SU-DHL-6 (cell line): Measurements from ENCODE around the gene PTCD2.
"Not testable (repeated sequence)": the region's sequence is repeated elsewhere in the genome, so short reads cannot be mapped to it uniquely, and the experiment has no call there.

Experiments used
- H2AFZ ChIP-seq: fragments of 200-600 bp; sonication (generic); 2 replicates; pipeline ENCODE4 v1.6.1; 2014; ENCODE audit warnings: low read depth, mild to moderate bottlenecking, moderate library complexity, mixed read lengths, antibody characterized with exemption, low read length; ENCODE audit not compliant: severe bottlenecking
- H3F3A ChIP-seq: fragments of 200-600 bp; shearing (Covaris generic); 2 replicates; pipeline ENCODE4 v1.6.0; 2016; ENCODE audit warnings: antibody characterized with exemption, mild to moderate bottlenecking; ENCODE audit not compliant: insufficient read depth
- H3K27ac ChIP-seq: fragments of 200-600 bp; sonication (generic); 2 replicates; pipeline ENCODE4 v1.5.1; 2016; ENCODE audit warnings: low read depth, mild to moderate bottlenecking, low read length, moderate library complexity, mixed read lengths
- H3K27me3 ChIP-seq: fragments of 200-600 bp; sonication (generic), shearing (Covaris generic); 2 replicates; pipeline ENCODE4 v1.6.0; 2014; ENCODE audit warnings: mild to moderate bottlenecking, low read length
- H3K36me3 ChIP-seq: fragments of 200-600 bp; sonication (generic); 2 replicates; pipeline ENCODE4 v1.6.1; 2014; ENCODE audit warnings: mild to moderate bottlenecking, low read length, mixed read lengths
- H3K4me2 ChIP-seq: fragments of 300-600, 200-600 bp; shearing (Covaris generic), sonication (generic); 2 replicates; pipeline ENCODE4 v1.6.0; 2014; ENCODE audit warnings: low read length, low read depth, mild to moderate bottlenecking; ENCODE audit not compliant: poor library complexity, severe bottlenecking
- H3K4me3 ChIP-seq: fragments of 200-600 bp; sonication (generic); 2 replicates; pipeline ENCODE4 v1.5.1; 2014; ENCODE audit warnings: antibody characterized with exemption, low read length, mild to moderate bottlenecking, mixed read lengths; ENCODE audit not compliant: insufficient read depth, poor library complexity, severe bottlenecking
- H3K79me2 ChIP-seq: fragments of 200-600 bp; sonication (generic); 2 replicates; pipeline ENCODE4 v1.6.1; 2014; ENCODE audit warnings: mild to moderate bottlenecking, low read length, moderate library complexity; ENCODE audit not compliant: insufficient read depth
- H3K9ac ChIP-seq: fragments of 200-600 bp; sonication (generic); 2 replicates; pipeline ENCODE4 v1.7.0; 2014; ENCODE audit warnings: mild to moderate bottlenecking, low read length
- H3K9me2 ChIP-seq: fragments of 200-600 bp; sonication (generic); replicated peaks from 2 replicates; pipeline ENCODE4 v1.6.1; 2014; ENCODE audit warnings: low read length; ENCODE audit not compliant: insufficient read depth
- H3K9me3 ChIP-seq: fragments of 200-600 bp; sonication (generic); 2 replicates; pipeline ENCODE4 v1.6.1; 2014; ENCODE audit warnings: low read length, mixed read lengths; ENCODE audit not compliant: insufficient read depth
- H4K20me1 ChIP-seq: fragments of 200-600 bp; sonication (generic); 2 replicates; pipeline ENCODE4 v1.6.1; 2014; ENCODE audit warnings: low read depth, mild to moderate bottlenecking, antibody characterized with exemption, low read length, moderate library complexity, mixed read lengths
- CTCF ChIP-seq: fragments of 200-600 bp; sonication (generic); IDR thresholded peaks from one replicate; pipeline ENCODE4 v1.5.1; 2017; ENCODE audit warnings: antibody characterized with exemption, mild to moderate bottlenecking, low read length, moderate library complexity; ENCODE audit not compliant: insufficient read depth, poor library complexity, severe bottlenecking
- EZH2phosphoT487 ChIP-seq: fragments of 200-600 bp; sonication (generic), shearing (Covaris generic); conservative IDR thresholded peaks from 2 replicates; pipeline ENCODE4 v1.6.1; 2018; ENCODE audit warnings: mild to moderate bottlenecking, antibody characterized with exemption, low read length, moderate library complexity, mixed read lengths

PTCD2 gene

DNA sequence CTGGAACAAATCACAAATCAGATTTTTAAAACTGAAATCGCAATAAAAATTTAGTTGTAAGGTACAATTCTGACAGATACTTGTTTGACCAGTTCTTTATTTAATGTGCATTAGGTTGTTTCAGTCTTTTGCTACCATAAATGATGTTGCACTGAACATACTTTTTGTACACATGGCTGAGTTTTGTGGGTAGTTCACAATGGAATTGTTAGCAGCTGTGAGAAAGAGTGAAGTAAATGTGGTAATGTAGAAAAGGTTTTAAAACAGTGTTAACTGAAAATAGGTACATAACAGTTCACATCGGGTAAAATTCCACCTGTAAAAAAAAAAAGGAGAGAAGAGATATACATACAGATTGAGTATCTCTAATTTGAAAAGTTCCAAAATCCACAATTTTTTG, 25.7 kb upstream of the PTCD2 start:
- H4K20me1 ChIP-seq, result no peaks in the 10 kb centered on the region
- H3K36me3 ChIP-seq, result peaks cover 10% of the 10 kb centered on the region
- H3K27me3 ChIP-seq, result no peaks in the 10 kb centered on the region
- H3K9me2 ChIP-seq, result no peaks in the 10 kb centered on the region
- peak overlapping the region; percentile 50 for H3K9ac ChIP-seq
- H3K4me3 ChIP-seq, result peak overlapping the region; percentile 36
- no peak for TF ChIP-seq EZH2phosphoT487
- no peak for TF ChIP-seq CTCF
- peak overlapping the region; percentile 97 for H3K27ac ChIP-seq
- H3K9me3 ChIP-seq, result no peaks in the 10 kb centered on the region
- H2AFZ ChIP-seq, result no peak overlapping the region
- peaks cover 71% of the 10 kb centered on the region for H3K79me2 ChIP-seq
- peaks cover 91% of the 10 kb centered on the region for H3F3A ChIP-seq
- peak overlapping the region; percentile 100 for H3K4me2 ChIP-seq

DNA sequence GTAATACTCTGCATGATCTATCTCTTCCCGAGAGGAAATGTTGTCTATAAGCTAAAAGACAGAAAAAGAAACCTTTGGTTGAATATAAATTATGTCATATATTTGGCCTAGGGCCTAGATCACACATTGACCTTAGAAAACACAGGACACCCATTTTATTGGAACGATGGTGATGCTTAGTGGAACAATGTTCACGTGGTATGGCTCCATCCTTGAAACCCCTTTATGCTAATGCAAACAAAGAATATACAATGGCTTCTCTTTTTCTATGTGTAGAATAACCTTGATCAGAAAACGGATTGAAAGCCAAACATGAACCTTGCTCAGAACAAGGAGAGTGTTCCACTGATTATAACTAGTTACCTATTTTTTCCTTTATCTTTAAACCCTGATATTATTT, 24.6 kb upstream of the PTCD2 start:
- H3K9me3 ChIP-seq, result no peaks in the 10 kb centered on the region
- peaks cover 75% of the 10 kb centered on the region for H3K79me2 ChIP-seq
- H4K20me1 ChIP-seq, result no peaks in the 10 kb centered on the region
- peak overlapping the region; percentile 36 for H3K4me3 ChIP-seq
- H3K9ac ChIP-seq, result peak overlapping the region; percentile 50
- TF ChIP-seq CTCF (no peak), EZH2phosphoT487 (no peak)
- peaks cover 94% of the 10 kb centered on the region for H3F3A ChIP-seq
- peak overlapping the region; percentile 100 for H3K4me2 ChIP-seq
- H3K27me3 ChIP-seq, result no peaks in the 10 kb centered on the region
- no peaks in the 10 kb centered on the region for H3K9me2 ChIP-seq
- peak overlapping the region; percentile 97 for H3K27ac ChIP-seq
- H3K36me3 ChIP-seq, result peaks cover 5% of the 10 kb centered on the region; the same call in 1 of the 2 replicates
- no peak overlapping the region for H2AFZ ChIP-seq

DNA sequence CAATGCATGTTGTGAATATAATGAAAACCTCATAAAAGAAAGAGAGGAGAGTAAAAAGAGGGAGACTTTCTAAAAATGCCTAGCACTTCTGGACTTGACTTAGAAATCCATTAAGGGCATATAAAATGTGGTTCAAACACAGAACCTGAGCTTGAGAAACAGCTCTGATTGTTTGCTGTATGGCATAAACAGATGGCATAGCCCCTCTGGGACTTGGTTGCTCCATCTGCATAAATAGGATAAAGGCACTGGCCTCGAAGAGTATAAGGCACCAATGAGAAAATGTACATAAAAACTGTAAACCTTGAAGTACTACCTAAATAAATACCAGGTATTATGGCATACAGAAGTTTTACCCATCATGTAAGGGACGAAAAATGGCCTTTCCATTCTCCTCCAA, 23.9 kb upstream of the PTCD2 start:
- Histone ChIP-seq H4K20me1 (no peaks in the 10 kb centered on the region), H3K9me3 (no peaks in the 10 kb centered on the region), H3K36me3 (peaks cover 5% of the 10 kb centered on the region; the same call in 1 of the 2 replicates), H3F3A (peaks cover 95% of the 10 kb centered on the region), H3K27me3 (no peaks in the 10 kb centered on the region), H3K4me3 (peak overlapping the region; percentile 36), H3K9ac (peak overlapping the region; percentile 50), H2AFZ (no peak overlapping the region), H3K79me2 (peaks cover 83% of the 10 kb centered on the region), H3K4me2 (peak overlapping the region; percentile 100), H3K9me2 (no peaks in the 10 kb centered on the region), H3K27ac (peak overlapping the region; percentile 97)
- no peak for TF ChIP-seq EZH2phosphoT487
- TF ChIP-seq CTCF, result no peak

GRCh38 chr5:72298136-72298535, 22.0 kb upstream of the PTCD2 start:
- not testable (repeated sequence) for H3K9me2 ChIP-seq, H3K27me3 ChIP-seq, H2AFZ ChIP-seq, H4K20me1 ChIP-seq, H3K9me3 ChIP-seq, H3K36me3 ChIP-seq
- Histone ChIP-seq H3K4me2 (peak overlapping the region; percentile 100), H3F3A (peaks cover 94% of the 10 kb centered on the region), H3K9ac (peak overlapping the region; percentile 57), H3K4me3 (peak overlapping the region; percentile 36), H3K79me2 (peaks cover 89% of the 10 kb centered on the region), H3K27ac (peak overlapping the region; percentile 97)
